Hepatocyte (in vitro differentiated cells): Measurements from ENCODE around the gene ZNF385A.

Experiments
- CTCF ChIP-seq: fragments of 200-600 bp; sonication (generic); IDR thresholded peaks from 2 replicates; pipeline ENCODE4 v1.5.1; 2016; ENCODE audit warnings: antibody characterized with exemption, mild to moderate bottlenecking; ENCODE audit not compliant: poor library complexity
- EZH2 ChIP-seq: fragments of 200-600 bp; sonication (generic); IDR thresholded peaks from 2 replicates; pipeline ENCODE4 v1.6.1; 2016; ENCODE audit warnings: antibody characterized with exemption, mild to moderate bottlenecking, borderline replicate concordance

- TF ChIP-seq CTCF (no peak), EZH2 (no peak)
These were observed 21.0 kb upstream of the ZNF385A start for GRCh38 chr12:54405573-54405972.
